Amniotic stem cell (primary cell): ENCODE results near the gene C3.
"Not testable (repeated sequence)": the region's sequence is repeated elsewhere in the genome, so short reads cannot be mapped to it uniquely, and the experiment has no call there.

ENCODE experiments used
- DNase-seq: peaks from one replicate; lab custom pipeline; 2025; lab: John Stamatoyannopoulos, UW

The C3 gene

DNA sequence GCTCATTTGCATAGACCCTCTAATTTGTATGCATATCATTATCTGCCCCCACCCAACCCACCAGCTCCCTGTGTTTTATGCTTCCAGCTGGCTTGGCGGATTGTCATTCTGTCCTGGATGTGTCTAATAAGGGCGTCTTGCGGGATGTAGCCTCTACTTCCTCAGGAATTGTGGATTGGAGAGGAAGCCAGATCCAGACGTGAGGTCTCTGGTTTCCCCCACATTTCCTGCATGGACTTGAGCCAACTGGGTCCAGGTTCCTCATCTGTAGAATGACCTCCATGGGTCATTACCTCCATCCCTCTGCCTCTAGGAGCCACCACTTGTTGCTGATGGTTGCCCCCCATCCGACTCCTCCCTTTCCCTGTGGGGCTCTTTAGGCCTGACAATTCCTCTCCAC is 57.7 kb downstream of the C3 start:
- no peak for DNase-seq

DNA sequence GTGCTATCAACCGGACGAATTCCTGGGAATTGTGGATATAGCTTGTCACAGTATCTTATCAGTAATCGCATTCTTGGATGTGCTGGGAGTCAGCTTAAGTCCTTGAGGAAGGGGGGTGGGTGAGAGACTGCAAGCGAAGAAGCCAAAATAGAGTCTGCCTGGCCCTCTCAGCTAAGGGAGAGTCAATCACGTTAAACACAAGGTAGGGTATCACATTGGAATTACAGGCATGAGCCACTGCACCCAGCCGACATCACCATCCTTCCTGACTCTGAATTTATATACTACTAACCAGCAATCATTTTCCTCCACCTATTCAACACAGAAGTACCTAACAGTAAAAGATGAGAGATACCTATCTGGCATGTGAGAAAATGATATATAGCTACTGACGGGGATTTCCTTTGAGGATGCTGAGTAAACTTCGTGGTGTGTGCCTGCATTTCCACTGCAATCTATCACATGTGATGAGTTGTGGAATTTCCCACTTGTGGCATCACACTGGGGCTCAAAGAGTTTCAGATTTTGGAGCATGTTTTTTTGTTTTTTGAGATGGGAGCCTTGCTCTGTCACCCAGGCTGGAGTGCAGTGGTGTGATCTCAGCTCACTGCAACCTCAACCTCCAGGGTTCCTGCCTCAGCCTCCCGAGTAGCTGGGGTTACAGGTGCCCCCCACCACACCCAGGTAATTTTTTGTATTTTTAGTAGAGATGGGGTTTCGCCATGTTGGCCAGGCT is 58.8 kb downstream of the C3 start:
- not testable (repeated sequence) for DNase-seq

DNA sequence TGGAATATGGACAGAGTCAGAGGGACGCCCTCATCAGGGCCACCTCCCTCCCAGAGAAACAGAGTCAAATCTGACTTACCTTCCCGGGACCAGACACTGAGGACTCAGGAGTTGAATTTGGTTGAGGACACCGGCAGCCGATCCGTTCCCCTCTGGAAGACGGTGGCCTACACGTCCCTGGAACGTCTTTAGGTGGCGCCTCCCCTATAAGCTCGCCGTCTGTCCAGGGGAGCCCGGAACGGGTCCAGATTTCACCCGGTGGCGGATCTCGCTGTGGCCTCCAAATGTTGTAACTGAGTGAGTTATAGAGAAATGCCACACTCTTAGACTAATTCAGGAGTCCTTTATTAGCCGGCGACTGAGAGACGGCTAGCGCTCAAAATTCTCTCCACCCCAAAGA is 59.5 kb downstream of the C3 start:
- no peak for DNase-seq

DNA sequence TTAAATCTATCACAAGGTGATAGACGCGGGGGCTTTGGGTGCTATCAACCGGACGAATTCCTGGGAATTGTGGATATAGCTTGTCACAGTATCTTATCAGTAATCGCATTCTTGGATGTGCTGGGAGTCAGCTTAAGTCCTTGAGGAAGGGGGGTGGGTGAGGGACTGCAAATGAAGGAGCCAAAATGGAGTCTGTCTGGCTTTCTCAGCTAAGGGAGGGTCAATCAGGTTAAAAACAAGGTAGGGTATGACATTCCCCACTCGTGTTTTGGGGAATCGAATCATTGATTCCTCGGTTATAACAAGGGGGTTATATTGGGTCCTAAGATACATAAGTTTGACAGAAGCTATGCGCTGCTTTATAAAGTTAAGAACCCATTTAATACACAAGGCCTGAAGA is 64.1 kb downstream of the C3 start:
- not testable (repeated sequence) for DNase-seq

DNA sequence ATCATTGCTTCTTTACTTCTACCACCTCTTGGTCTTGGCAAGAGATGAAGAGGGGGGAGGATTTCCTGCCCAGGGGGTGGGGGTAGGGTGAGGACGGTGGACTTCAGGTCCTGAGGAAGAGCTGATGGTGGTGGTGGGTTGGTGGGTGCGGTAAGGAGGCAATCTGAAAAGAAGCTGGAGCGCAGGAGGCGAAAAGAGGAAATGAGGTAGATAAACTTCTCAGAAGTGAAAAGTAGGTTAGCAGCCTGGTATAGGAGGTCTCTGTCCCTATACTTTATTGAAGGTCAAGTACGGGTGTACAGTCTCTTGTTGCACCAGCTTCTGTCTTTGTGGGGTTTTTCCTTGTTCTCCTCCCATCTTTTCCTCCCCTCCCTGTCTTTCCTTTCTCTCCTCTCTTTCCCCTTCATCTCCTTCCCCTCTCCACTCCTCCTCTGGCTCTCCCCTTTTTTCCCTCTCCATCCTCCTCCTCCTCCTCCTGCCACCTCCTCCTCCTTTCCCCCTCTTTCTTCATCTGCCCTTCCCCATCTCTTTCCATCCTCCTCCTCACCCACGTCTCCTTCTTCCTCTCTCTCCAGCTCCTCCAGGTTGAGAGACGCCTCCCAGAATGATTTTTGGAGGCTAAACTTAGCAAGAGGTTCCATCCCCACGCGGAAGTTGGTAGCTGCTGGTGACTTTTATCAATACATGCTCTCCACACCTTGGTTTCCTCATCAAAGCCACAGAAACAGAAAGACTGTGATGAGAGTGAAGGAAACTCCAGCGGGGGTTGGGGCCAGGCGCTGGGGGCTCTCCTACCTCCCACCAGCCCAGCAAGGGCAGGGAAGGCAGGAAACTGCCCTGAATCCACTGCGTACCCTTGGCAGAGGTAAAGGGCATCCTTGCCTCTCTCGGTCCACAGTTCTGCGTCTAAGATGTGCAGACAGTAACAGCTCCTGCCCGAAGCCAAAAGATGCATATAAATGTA is 65.8 kb downstream of the C3 start:
- DNase-seq = no peak

DNA sequence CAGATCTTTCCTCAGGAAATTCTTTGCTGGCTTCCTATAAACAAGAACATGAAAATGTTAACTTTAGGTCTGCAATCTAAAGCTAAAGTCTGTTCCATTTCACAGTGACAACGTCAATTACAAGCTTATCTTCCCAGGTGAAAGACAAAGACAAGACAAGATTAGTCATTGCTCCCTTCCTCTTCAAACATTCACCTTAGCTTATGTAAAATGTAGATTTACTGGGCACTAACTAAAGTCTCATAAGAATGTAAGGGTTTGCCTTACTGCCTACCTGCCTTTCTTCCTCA is 67.7 kb downstream of the C3 start:
- DNase-seq = no peak

DNA sequence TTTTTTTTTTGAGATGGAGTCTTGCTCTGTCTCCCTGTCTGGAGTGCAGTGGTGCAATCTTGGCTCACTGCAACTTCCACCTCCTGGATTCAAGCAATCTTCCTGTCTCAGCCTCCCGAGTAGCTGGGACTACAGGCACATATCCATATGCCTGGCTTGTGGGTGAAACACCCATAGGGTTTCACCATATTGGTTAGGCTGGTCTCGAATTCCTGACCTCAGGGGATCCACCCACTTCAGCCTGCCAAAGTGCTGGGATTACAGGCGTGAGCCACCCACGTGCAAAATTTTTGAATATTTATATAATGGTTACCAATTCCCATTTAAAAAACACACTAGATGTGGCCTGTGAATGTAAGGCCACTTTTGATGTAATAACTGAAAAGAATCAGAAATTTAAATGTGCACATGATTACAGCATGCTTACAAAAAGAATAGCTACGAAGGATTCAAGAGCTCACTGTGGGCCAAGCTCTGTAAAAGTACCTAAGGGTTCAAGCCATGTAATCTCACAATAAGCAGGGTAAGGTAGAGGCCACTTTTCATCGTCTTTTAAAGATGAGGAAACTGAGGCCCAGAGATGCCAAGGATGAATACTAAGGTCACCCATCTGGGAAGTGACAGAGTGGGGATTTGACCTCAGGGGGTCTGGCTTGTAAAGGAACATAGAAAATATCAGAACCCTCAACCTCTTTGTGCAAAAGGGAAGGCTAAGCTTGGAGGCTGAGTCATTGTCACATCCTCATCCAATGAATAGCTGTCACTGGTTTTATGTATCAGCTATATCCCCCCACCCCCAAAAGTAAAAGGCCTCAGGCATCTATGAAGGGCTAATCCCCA is 68.3 kb downstream of the C3 start:
- DNase-seq = no peak

DNA sequence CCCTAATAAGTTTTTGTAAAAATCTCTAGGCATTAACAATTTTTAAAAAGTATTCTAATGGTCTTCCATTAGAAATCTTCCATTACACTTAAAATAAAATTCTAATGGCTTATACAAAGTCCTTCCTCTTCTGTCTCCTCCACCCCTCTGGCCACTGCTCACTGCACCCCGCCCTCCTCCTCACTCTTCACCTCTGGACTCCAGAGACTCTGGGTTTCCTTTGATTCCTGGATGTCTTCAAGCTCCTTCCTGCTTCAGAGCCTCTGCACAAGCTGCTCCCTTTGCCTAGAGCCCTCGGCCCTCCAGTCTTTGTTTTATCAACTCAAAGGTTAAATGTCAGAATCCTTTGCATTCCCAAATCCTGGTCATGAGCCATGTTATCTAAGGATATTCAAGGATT is 71.3 kb downstream of the C3 start:
- no peak for DNase-seq

DNA sequence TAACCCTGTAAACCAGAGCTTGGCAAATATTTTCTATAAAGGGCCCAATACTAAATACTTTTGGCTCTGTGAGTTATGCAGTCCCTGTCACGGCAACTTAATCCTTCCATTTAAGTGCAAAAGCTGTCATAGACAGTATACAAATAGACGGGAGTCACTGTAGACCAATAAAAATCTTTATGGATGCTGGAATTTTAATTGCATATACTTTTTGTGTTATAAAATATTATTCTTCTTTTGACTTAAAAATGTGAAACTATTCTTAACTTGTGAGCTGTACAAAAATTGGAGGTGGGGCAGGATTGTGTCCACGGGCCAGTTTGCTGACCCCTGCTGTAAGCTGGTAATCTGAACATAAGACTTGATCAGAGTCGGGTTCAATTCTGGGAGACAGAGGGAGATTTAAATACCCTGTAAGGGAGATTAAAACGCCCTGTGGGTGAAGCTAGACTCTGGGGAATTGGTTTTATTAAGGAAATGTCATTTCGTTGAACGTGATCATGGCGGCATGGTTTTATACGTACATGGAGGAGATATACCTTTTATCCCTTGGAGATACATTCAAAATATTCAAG is 72.2 kb downstream of the C3 start:
- DNase-seq = no peak

DNA sequence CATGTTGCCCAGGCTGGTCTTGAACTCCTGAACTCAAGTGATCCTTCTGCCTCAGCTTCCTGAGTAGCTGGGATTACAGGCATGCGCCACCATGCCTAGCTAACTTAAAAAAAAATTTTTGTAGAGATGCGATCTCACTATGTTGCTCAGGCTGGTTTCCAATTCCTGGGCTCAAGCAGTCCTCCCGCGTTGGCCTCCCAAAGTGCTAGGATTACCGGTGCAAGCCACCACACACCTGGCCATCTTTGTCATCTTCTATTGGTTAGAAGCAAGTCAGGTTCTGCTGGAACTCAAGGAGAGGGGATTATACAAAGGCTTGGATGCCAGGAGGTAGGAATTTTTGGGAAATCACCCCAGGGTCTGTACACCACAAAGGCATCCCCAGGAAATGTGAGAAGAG is 75.7 kb downstream of the C3 start:
- DNase-seq = no peak

DNA sequence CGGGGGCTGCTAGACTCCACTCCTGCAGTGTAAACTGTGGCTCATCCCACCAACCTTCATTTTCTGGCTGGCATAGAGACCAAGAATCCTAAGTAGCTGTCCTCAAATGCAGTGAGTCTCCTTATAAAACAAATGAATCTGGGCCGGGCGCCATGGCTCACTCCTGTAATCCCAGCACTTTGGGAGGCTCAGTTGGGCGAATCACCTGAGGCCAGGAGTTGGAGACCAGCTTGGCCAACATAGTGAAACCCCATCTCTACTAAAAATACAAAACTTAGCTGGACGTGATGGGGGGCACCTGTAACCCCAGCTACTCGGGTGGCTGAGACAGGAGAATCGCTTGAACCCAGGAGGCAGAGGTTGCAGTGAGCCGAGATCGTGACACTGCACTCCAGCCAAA is 80.1 kb downstream of the C3 start:
- DNase-seq = not testable (repeated sequence)

DNA sequence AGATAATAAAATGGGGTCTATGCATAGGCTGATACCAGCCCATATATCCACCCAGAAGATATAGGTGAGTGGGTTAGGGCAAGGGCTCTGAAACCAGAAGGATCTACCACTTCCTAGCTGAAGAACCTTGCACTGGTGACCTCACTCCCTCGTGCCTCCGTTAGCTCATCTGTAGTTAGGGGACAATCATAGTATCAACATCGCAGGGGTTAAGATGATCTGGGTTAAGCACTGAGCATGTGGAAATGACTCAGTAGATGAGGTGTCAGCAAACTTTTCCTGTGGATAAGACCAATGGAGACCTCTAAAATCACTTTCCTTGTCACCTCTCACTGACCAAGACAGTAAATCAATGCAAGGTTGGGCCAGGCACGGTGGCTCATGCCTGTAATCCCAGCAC is 81.0 kb downstream of the C3 start:
- no peak for DNase-seq

DNA sequence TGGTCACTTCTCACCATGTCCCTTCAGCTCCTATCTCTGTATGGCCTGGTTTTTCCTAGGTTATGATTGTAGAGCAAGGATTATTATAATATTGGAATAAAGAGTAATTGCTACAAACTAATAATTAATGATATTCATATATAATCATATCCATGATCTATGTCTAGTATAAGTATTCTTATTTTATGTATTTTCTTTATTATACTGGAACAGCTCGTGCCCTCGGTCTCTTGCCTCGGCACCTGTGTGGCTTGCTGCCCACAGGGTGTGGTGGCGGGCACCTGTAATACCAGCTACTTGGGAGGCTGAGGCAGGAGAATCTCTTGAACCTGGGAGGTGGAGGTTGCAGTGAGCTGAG is 87.0 kb downstream of the C3 start:
- not testable (repeated sequence) for DNase-seq

DNA sequence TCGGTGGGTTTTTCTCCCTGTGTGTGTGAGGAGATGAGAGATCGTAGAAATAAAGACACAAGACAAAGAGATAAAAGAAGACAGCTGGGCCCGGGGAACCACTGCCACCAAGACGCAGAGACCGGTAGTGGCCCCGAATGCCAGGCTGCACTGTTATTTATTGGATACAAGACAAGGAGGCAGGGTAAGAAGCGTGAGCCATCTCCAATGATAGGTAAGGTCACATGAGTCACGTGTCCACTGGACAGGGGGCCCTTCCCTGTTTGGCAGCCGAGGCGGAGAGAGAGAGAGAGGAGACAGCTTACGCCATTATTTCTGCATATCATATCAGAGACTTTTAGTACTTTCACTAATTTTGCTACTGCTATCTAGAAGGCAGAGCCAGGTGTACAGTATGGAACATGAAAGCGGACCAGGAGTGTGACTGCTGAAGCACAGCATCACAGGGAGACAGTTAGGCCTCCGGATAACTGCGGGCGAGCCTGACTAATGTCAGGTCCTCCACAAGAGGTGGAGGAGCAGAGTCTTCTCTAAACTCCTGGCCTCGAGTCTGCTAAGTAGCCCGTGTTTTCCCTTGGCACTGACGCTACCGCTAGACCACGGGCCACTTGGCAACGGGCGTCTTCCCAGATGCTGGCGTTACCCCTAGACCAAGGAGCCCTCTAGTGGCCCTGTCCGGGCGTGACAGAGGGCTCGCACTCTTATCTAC is 87.5 kb downstream of the C3 start:
- peak; percentile 49 for DNase-seq

DNA sequence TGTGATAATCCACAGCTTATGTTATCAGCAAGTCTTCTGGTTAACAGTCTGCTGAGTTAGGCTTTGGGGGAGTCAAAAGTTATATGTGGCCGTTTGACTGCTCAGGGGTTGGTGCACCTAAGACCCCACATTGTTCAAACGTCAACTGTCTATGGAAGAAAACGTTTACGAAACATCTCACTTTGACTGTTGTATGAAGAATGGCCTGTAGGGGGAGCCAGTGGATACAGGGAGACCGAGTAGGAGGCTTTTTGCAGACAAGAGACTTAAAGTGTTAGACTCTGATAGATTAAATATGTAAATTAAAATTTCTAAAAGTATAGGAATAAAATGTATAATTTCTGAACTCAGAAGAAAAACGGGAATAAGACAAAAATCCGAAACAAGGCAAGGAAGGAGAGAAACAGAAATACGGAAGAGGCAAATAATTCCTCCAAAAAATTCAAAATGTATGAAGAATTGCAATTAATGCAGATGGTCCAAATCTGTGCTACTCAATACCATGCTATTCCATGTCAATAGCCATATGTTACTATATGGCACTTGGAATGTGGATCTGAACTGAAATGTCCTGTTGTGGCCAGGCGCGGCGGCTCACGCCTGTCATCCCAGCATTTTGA is 88.3 kb downstream of the C3 start:
- DNase-seq = peak; percentile 46
